A549 (cell line): ENCODE measurements around the gene ACAA1. TPM values are rescaled to one million over a fixed set of nuclear protein-coding genes. Genes with fewer than 3 reads are reported as not detected.

Experiments
- ATAC-seq, 2 experiments: fragments of 200-7000 bp in 1 of 2; fragments of >200 bp in 1 of 2; cut with Nextera tagmentation in 1 of 2; cut with Tn5 transposase in 1 of 2; 3 replicates each; pipeline versions ENCODE4 v1.8.0 to v1.9.1; 2018 to 2020; ENCODE audit warnings: mild to moderate bottlenecking in 1 of 2, moderate library complexity in 1 of 2
- CTCF ChIA-PET: fragments of 300-600 bp; sonication (Branson Sonifier 250); formaldehyde crosslinking; extraction: SDS; loops from one replicate; lab custom pipeline; 2021; ENCODE audit warnings: antibody characterized with exemption, inconsistent platforms; lab: Yijun Ruan, JAX
- POLR2A ChIA-PET: fragments of 350-600 bp; formaldehyde crosslinking; extraction: SDS; loops from one replicate; lab custom pipeline; 2021; ENCODE audit warnings: antibody characterized with exemption, inconsistent platforms; lab: Yijun Ruan, JAX
- DNase-seq, 2 experiments: peaks; one replicate each; pipeline versions ENCODE4 v3.0.0 to v3.0.0-alpha.2; 2011 to 2016; ENCODE audit warnings: low read depth in 1 of 2, low spot score in 1 of 2
- FAIRE-seq: peaks from 2 replicates; lab custom pipeline; 2011; peaks lifted over from hg19 to GRCh38; lab: Jason Lieb, UNC
- H3K27ac ChIP-seq, 2 experiments: fragments of >200 bp; sonication (Bioruptor Twin); formaldehyde crosslinking; 3 replicates each; pipeline ENCODE4 v1.5.1; 2016 to 2017
- H3K4me1 ChIP-seq: fragments of >200 bp; sonication (Bioruptor Twin); formaldehyde crosslinking; 3 replicates; pipeline ENCODE4 v1.6.1; 2016
- H3K4me2 ChIP-seq: fragments of >200 bp; sonication (Bioruptor Twin); formaldehyde crosslinking; 3 replicates; pipeline ENCODE4 v1.6.1; 2016
- H3K4me3 ChIP-seq: fragments of >200 bp; sonication (Bioruptor Twin); formaldehyde crosslinking; 3 replicates; pipeline ENCODE4 v1.5.1; 2016
- H3K9me3 ChIP-seq: fragments of >200 bp; sonication (Bioruptor Twin); formaldehyde crosslinking; 3 replicates; pipeline ENCODE4 v1.6.1; 2016
- BHLHE40 ChIP-seq: IDR thresholded peaks from 2 replicates; pipeline ENCODE4 v1.6.1; 2012; ENCODE audit warnings: low read depth, low read length, inconsistent platforms
- CBX2 ChIP-seq: fragments of 200-600 bp; sonication (generic); IDR thresholded peaks from 2 replicates; pipeline ENCODE4 v1.6.1; 2016; ENCODE audit warnings: low read depth, mild to moderate bottlenecking, borderline replicate concordance
- CEBPB ChIP-seq, 2 experiments: fragments of >200 bp in 1 of 2; sonication (Bioruptor Twin) in 1 of 2; formaldehyde crosslinking in 1 of 2; IDR thresholded peaks; 2 replicates each; pipeline ENCODE4 v1.6.1; 2012 to 2016
- CHD2 ChIP-seq: fragments of 150-350 bp; IDR thresholded peaks from 2 replicates; pipeline ENCODE4 v1.6.1; 2014; ENCODE audit warnings: low read length; ENCODE audit not compliant: partially characterized antibody
- EP300 ChIP-seq, 2 experiments: fragments of >200 bp; sonication (Bioruptor Twin); formaldehyde crosslinking; IDR thresholded peaks; 2 replicates in 1 of 2; 3 replicates in 1 of 2; pipeline ENCODE4 v1.6.1; 2016 to 2017
- GATA3 ChIP-seq: IDR thresholded peaks from 2 replicates; pipeline ENCODE4 v1.6.1; 2012; ENCODE audit warnings: borderline replicate concordance
- HOXB13 ChIP-seq: fragments of 250-450 bp; sonication (Bioruptor Pico); IDR thresholded peaks from 2 replicates; pipeline ENCODE4 v1.5.0; 2020; ENCODE audit warnings: low read depth, mild to moderate bottlenecking, moderate library complexity
- JUN ChIP-seq, 2 experiments: fragments of >200 bp; sonication (Bioruptor Twin); formaldehyde crosslinking; IDR thresholded peaks; 2 replicates in 1 of 2; 3 replicates in 1 of 2; pipeline ENCODE4 v1.6.1; 2016 to 2017
- MAFK ChIP-seq: fragments of 450-650 bp; IDR thresholded peaks from 2 replicates; pipeline ENCODE4 v1.6.1; 2014; ENCODE audit not compliant: partially characterized antibody
- NFE2L2 ChIP-seq: fragments of 150-350 bp; conservative IDR thresholded peaks from 2 replicates; pipeline ENCODE4 v1.6.1; 2014; ENCODE audit warnings: low read length
- POLR2AphosphoS2 ChIP-seq: conservative IDR thresholded peaks from 2 replicates; pipeline ENCODE4 v1.6.1; 2012; ENCODE audit warnings: low read length, improper control_type of control experiment, inconsistent platforms
- RAD21 ChIP-seq, 2 experiments: fragments of >200 bp in 1 of 2; sonication (Bioruptor Twin) in 1 of 2; formaldehyde crosslinking in 1 of 2; IDR thresholded peaks in 1 of 2; conservative IDR thresholded peaks in 1 of 2; 2 replicates in 1 of 2; 3 replicates in 1 of 2; pipeline ENCODE4 v1.6.1; 2012 to 2018; ENCODE audit warnings: inconsistent platforms in 1 of 2
- RCOR1 ChIP-seq: fragments of 150-350 bp; IDR thresholded peaks from 2 replicates; pipeline ENCODE4 v1.6.1; 2014; ENCODE audit warnings: antibody characterized with exemption, low read length, low read depth
- RFX5 ChIP-seq: fragments of 450-650 bp; IDR thresholded peaks from 2 replicates; pipeline ENCODE4 v1.7.1; 2014; ENCODE audit warnings: antibody characterized with exemption, mild to moderate bottlenecking, moderate library complexity
- RNF2 ChIP-seq: fragments of 200-600 bp; sonication (generic); IDR thresholded peaks from 2 replicates; pipeline ENCODE4 v1.6.1; 2016; ENCODE audit warnings: low read depth, mild to moderate bottlenecking, antibody characterized with exemption, moderate library complexity, borderline replicate concordance
- SMC3 ChIP-seq: fragments of >200 bp; sonication (Bioruptor Twin); formaldehyde crosslinking; IDR thresholded peaks from 3 replicates; pipeline ENCODE4 v1.6.1; 2018; ENCODE audit warnings: inconsistent platforms
- TP53 ChIP-seq: fragments of 250-450 bp; sonication (Bioruptor Pico); IDR thresholded peaks from 2 replicates; pipeline ENCODE4 v1.5.0; 2021; ENCODE audit warnings: mild to moderate bottlenecking, moderate library complexity
- ZC3H11A ChIP-seq: fragments of 450-650 bp; IDR thresholded peaks from 2 replicates; pipeline ENCODE4 v1.6.1; 2014; ENCODE audit warnings: antibody characterized with exemption, mild to moderate bottlenecking
- WGBS: methylation state at CpG from one replicate; pipeline ENCODE4 v1.1.6; 2017; ENCODE audit errors: missing lambda C conversion rate; 5-methylcytosine and 5-hydroxymethylcytosine counted together
- polyA plus RNA-seq, 4 experiments: library from polyadenylated mRNA; depleted of rRNA in 3 of 4; stranded (reverse); fragments of >200 nt; fragmentation: RNase III in 1 of 4; extraction: RNeasy Plus Mini Kit Qiagen cat#74134 plus additional on column Dnase treatment in 1 of 4; gene quantifications; 2 replicates in 3 of 4; 3 replicates in 1 of 4; pipeline ENCODE4 v1.2.3, GENCODE V29; 2011 to 2017
- TF ChIP-seq, protein P1 (sequence below): fragments of >200 bp; sonication (Bioruptor Twin); formaldehyde crosslinking; IDR thresholded peaks from 3 replicates; pipeline ENCODE4 v1.5.1; 2016
- TF ChIP-seq, protein P2 (sequence below): fragments of 200-600 bp; sonication (generic); IDR thresholded peaks from 2 replicates; pipeline ENCODE4 v1.6.1; 2016; ENCODE audit warnings: antibody characterized with exemption, mild to moderate bottlenecking, moderate library complexity
- TF ChIP-seq, protein P3 (sequence below): fragments of >200 bp; sonication (Bioruptor Twin); formaldehyde crosslinking; IDR thresholded peaks from 3 replicates; pipeline ENCODE4 v1.6.1; 2016

ACAA1 gene
- polyA plus RNA-seq, 2 of the 4 experiments (the other 2 are of a cell fraction) = 36.8 to 53.2 TPM

DNA sequence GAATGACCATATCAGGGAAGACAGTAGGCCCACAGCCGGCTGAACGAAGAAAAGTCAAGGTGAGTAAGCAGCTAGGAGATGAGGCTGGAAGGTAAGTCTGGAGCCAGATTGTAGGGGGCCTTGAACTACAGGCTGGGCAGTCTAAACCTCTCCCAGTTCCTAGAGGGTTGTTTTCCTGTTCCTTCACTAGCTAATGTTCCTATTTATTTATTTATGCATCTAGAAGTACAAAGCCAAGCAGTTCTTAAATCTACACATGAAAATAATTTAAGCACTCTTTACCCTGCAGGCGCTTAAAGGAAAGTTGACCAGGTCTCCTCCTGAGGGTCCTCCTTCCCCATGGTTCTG, 3.7 kb downstream of the ACAA1 start:
- ChIA-PET CTCF (interaction anchor here (1.0 to 3.7 kb wide), 6 partner anchors 10 to 213 kb away, joined by 3 to 12 read pairs (median 4); partner anchors contain the start of gene XYLB), POLR2A (interaction anchor here (1.4 kb wide), 1 partner anchor 32 kb away, joined by 4 read pairs; the partner anchor contains the start of gene OXSR1)
- no peak for TF ChIP-seq BHLHE40
- TF ChIP-seq MAFK = no peak
- TF ChIP-seq JUN (IDR thresholded peaks at IDR 0.05) = no peak
- no peak for TF ChIP-seq RFX5
- TF ChIP-seq HOXB13 (CRISPR knock-in tag) = no peak
- Histone ChIP-seq H3K4me1 (peaks cover 27% of the 10 kb centered on the region), H3K27ac (no peak overlapping the region), H3K4me2 (0 out of 3 replicates have a peak overlapping the region, but pooled peaks have one; percentile 9), H3K9me3 (no peaks in the 10 kb centered on the region), H3K4me3 (no peak overlapping the region)
- ATAC-seq (no peak), DNase-seq (no peak), FAIRE-seq (no peak)
- 83% methylated on average over 3 of the region's 3 CpGs for WGBS

DNA sequence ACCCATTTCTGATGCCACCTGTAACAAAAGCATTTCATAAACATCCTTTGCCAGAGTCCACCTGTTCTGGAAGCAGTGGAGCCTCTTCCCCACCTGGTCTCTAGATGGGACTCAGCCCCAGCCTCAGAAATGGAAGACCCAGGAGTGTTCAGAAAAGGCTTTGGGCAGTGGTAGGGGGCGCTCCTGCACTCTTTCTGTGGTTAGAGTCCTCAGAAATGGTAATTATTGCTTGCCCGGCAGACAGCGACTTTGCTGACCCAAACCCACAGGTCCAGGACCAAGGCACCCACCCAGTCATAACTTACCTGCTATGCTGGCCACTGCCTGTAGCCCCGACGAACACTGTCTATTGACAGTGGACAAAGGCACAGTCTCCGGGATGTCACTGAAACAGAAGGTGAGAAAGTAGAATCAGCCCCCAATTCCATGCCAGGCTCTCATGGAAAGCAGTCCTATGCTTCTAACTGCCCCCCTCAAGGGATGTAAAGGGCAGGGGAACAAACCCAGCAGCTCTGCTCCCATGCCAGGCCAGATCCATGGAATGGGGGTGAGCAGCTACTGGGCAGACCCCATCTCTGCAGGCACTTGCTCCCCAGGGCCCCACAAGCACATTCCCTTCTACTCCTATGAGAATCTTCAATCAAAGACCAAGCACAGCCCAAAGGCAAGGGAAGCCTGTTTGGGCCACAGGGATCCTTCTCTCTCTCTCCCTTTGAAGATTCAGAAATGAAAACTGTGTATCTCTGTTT, 5.1 kb downstream of the ACAA1 start:
- TF ChIP-seq EP300 (IDR thresholded peaks at IDR 0.05) = no peak
- no peak for TF ChIP-seq POLR2AphosphoS2
- TF ChIP-seq CBX2 = no peak
- TF ChIP-seq, protein P1, sequence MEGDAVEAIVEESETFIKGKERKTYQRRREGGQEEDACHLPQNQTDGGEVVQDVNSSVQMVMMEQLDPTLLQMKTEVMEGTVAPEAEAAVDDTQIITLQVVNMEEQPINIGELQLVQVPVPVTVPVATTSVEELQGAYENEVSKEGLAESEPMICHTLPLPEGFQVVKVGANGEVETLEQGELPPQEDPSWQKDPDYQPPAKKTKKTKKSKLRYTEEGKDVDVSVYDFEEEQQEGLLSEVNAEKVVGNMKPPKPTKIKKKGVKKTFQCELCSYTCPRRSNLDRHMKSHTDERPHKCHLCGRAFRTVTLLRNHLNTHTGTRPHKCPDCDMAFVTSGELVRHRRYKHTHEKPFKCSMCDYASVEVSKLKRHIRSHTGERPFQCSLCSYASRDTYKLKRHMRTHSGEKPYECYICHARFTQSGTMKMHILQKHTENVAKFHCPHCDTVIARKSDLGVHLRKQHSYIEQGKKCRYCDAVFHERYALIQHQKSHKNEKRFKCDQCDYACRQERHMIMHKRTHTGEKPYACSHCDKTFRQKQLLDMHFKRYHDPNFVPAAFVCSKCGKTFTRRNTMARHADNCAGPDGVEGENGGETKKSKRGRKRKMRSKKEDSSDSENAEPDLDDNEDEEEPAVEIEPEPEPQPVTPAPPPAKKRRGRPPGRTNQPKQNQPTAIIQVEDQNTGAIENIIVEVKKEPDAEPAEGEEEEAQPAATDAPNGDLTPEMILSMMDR = peak; percentile 56
- TF ChIP-seq SMC3 = peak; percentile 30; the same call in 1 of the 3 replicates
- TF ChIP-seq MAFK = no peak
- TF ChIP-seq RAD21 (conservative IDR thresholded peaks at IDR 0.05 in 1 of 2, IDR thresholded peaks at IDR 0.05 in 1 of 2) = peak; percentile 56 to 68
- no peak for TF ChIP-seq TP53 (CRISPR knock-in tag)
- TF ChIP-seq CHD2 = no peak
- Histone ChIP-seq H3K4me1 (peaks cover 20% of the 10 kb centered on the region), H3K9me3 (no peaks in the 10 kb centered on the region), H3K4me2 (no peak overlapping the region), H3K27ac (no peak overlapping the region), H3K4me3 (no peak overlapping the region)
- 54% methylated on average over 6 of the region's 6 CpGs for WGBS
- POLR2A ChIA-PET = no interaction called here
- CTCF ChIA-PET = interaction anchor here (0.7 to 3.7 kb wide), 14 partner anchors 8 to 215 kb away, joined by 3 to 15 read pairs (median 4); partner anchors contain the start of gene XYLB
- DNase-seq = peak; percentile 44 to 53
- peak; percentile 54 to 86; a peak in 3 of 6 replicates for ATAC-seq
- no peak for FAIRE-seq

DNA sequence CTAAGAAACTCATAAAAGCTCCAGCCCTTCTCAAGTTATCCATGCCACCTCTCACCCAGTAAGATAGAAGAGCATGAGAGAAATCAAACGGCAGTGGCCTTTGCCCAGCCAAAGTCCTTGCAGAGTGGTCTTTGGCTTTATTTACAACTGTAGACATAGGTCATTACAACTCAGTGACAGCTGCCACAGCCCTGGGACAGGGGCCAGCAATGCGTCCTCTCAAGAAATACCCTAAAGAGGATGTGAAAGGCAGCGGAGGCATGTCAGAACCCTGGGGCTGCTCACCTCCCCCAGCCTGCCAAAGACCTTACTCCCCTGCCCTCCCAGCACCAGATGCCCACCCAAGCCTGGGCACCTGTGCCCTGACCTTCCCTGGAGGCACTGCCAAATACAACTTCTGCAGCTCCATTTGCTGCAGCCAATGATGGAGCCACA, 6.3 kb downstream of the ACAA1 start:
- FAIRE-seq = no peak
- no peak for TF ChIP-seq SMC3
- TF ChIP-seq RCOR1 = no peak
- TF ChIP-seq, protein P2, sequence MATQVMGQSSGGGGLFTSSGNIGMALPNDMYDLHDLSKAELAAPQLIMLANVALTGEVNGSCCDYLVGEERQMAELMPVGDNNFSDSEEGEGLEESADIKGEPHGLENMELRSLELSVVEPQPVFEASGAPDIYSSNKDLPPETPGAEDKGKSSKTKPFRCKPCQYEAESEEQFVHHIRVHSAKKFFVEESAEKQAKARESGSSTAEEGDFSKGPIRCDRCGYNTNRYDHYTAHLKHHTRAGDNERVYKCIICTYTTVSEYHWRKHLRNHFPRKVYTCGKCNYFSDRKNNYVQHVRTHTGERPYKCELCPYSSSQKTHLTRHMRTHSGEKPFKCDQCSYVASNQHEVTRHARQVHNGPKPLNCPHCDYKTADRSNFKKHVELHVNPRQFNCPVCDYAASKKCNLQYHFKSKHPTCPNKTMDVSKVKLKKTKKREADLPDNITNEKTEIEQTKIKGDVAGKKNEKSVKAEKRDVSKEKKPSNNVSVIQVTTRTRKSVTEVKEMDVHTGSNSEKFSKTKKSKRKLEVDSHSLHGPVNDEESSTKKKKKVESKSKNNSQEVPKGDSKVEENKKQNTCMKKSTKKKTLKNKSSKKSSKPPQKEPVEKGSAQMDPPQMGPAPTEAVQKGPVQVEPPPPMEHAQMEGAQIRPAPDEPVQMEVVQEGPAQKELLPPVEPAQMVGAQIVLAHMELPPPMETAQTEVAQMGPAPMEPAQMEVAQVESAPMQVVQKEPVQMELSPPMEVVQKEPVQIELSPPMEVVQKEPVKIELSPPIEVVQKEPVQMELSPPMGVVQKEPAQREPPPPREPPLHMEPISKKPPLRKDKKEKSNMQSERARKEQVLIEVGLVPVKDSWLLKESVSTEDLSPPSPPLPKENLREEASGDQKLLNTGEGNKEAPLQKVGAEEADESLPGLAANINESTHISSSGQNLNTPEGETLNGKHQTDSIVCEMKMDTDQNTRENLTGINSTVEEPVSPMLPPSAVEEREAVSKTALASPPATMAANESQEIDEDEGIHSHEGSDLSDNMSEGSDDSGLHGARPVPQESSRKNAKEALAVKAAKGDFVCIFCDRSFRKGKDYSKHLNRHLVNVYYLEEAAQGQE = no peak
- no peak for TF ChIP-seq CBX2
- TF ChIP-seq CEBPB (IDR thresholded peaks at IDR 0.05) = no peak
- TF ChIP-seq, protein P3, sequence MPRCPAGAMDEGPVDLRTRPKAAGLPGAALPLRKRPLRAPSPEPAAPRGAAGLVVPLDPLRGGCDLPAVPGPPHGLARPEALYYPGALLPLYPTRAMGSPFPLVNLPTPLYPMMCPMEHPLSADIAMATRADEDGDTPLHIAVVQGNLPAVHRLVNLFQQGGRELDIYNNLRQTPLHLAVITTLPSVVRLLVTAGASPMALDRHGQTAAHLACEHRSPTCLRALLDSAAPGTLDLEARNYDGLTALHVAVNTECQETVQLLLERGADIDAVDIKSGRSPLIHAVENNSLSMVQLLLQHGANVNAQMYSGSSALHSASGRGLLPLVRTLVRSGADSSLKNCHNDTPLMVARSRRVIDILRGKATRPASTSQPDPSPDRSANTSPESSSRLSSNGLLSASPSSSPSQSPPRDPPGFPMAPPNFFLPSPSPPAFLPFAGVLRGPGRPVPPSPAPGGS = no peak
- TF ChIP-seq NFE2L2 = no peak
- no peak for TF ChIP-seq RNF2
- no peak for TF ChIP-seq GATA3
- TF ChIP-seq, protein P1 = no peak
- no peak for TF ChIP-seq ZC3H11A
- no peak for TF ChIP-seq RFX5
- TF ChIP-seq POLR2AphosphoS2 = no peak

More for the DNA sequence above, 6.3 kb downstream of the ACAA1 start:
- ChIA-PET CTCF (interaction anchor here (0.8 to 3.7 kb wide), 8 partner anchors 11 to 168 kb away, joined by 3 to 15 read pairs (median 4); no protein-coding TSS in a partner anchor), POLR2A (no interaction called here)
- Histone ChIP-seq H3K9me3 (no peaks in the 10 kb centered on the region), H3K4me1 (peaks cover 16% of the 10 kb centered on the region), H3K4me3 (no peak overlapping the region), H3K4me2 (no peak overlapping the region), H3K27ac (no peak overlapping the region)
- ATAC-seq (no peak), DNase-seq (no peak)
- 77% methylated on average over 3 of the region's 3 CpGs for WGBS
